ENCODE data around the gene PTPRM.

Gene PTPRM

DNA sequence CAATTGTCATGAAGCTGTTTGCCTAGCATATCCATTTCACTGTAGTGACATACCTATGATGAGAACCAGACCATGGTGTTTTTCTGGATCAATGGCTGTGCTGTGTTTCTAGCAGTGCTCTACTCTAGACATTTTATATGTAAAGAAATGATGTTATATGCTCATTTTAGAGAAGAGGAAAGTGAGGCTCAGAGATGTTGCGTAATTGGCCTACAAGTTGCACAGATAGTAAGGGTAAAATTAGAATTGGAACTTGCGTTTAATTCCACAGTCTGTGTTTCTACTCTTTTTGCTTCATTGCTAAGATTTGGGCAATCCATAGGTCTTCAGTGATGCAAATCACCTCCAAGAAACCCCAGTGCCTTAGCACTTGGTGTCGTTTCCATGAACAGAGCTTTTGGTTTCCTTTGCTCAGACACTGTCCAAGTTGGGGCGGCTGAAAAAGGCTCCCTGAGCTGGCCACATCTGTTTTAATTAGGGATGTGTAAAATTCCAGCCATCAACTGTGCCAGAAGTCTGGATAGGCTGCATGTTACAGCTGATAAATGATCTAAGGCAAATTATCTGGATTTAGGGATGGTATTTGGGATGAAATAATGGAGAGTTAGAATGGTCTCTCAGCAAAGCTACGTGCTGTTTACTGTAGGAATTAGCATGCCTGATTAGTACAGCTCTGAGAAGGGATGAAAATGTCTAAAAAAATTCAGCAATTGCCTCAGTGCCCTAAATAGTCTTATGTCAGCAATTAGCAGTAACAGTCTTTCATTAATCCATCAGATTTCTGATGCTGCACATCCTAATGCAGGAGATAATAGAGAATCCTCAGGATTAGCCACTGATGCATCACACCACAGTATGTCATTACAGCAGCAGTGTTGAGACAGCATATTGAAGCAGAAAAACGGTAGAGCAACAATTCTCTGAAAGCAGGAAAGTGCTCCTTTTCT is 65.3 kb downstream of the PTPRM start:
- Histone ChIP-seq H3K9ac (no peak overlapping the region), H4K20me1 (ENCODE audit: insufficient read depth) (no peaks in the 10 kb centered on the region), H3K4me2 (no peak overlapping the region), H3K4me1 (ENCODE audit: low read depth, poor library complexity, severe bottlenecking) (peaks cover 34% of the 10 kb centered on the region), H3K4me3 (IDR thresholded peaks at IDR 0.05; ENCODE audit: insufficient read depth, low read depth, low read length) (no peak overlapping the region), H3K36me3 (ENCODE audit: insufficient read depth) (no peaks in the 10 kb centered on the region), H2AFZ (ENCODE audit: low read depth) (no peak overlapping the region), H3K79me2 (ENCODE audit: insufficient read depth, low read depth) (no peaks in the 10 kb centered on the region), H3K27ac (no peak overlapping the region), H3K27me3 (ENCODE audit: insufficient read depth, low read depth) (no peaks in the 10 kb centered on the region)
- TF ChIP-seq, protein P1, sequence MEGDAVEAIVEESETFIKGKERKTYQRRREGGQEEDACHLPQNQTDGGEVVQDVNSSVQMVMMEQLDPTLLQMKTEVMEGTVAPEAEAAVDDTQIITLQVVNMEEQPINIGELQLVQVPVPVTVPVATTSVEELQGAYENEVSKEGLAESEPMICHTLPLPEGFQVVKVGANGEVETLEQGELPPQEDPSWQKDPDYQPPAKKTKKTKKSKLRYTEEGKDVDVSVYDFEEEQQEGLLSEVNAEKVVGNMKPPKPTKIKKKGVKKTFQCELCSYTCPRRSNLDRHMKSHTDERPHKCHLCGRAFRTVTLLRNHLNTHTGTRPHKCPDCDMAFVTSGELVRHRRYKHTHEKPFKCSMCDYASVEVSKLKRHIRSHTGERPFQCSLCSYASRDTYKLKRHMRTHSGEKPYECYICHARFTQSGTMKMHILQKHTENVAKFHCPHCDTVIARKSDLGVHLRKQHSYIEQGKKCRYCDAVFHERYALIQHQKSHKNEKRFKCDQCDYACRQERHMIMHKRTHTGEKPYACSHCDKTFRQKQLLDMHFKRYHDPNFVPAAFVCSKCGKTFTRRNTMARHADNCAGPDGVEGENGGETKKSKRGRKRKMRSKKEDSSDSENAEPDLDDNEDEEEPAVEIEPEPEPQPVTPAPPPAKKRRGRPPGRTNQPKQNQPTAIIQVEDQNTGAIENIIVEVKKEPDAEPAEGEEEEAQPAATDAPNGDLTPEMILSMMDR (conservative IDR thresholded peaks at IDR 0.05; ENCODE audit: low read depth, low read length): no peak

DNA sequence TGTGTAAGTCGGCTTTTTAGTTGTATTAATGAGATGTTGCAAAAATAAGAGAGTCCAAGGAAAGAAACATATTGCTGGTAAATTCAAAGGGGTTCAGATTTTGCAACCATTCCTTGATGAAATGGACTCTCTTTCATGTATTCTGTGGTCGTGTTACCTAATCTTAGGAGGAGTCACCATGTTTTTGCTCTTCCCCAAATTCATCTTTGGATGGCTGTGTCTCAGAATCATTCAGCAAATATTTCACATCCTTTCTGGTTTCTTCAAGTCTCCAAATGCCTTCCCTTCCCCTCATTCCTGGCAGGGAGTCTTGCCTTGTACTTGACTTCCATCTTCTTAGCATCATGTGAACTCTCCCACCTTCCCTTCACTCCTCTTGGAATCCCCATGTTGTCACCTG is 66.1 kb downstream of the PTPRM start:
- H2AFZ ChIP-seq (ENCODE audit: low read depth): no peak overlapping the region
- H4K20me1 ChIP-seq (ENCODE audit: insufficient read depth): no peaks in the 10 kb centered on the region
- peaks cover 33% of the 10 kb centered on the region for H3K4me1 ChIP-seq (ENCODE audit: low read depth, poor library complexity, severe bottlenecking)
- H3K36me3 ChIP-seq (ENCODE audit: insufficient read depth): no peaks in the 10 kb centered on the region
- no peaks in the 10 kb centered on the region for H3K79me2 ChIP-seq (ENCODE audit: insufficient read depth, low read depth)
- H3K4me3 ChIP-seq (IDR thresholded peaks at IDR 0.05; ENCODE audit: insufficient read depth, low read depth, low read length): no peak overlapping the region
- H3K4me2 ChIP-seq: no peak overlapping the region
- no peak overlapping the region for H3K27ac ChIP-seq
- TF ChIP-seq, protein P1 (conservative IDR thresholded peaks at IDR 0.05; ENCODE audit: low read depth, low read length): no peak
- no peak overlapping the region for H3K9ac ChIP-seq
- H3K27me3 ChIP-seq (ENCODE audit: insufficient read depth, low read depth): no peaks in the 10 kb centered on the region

DNA sequence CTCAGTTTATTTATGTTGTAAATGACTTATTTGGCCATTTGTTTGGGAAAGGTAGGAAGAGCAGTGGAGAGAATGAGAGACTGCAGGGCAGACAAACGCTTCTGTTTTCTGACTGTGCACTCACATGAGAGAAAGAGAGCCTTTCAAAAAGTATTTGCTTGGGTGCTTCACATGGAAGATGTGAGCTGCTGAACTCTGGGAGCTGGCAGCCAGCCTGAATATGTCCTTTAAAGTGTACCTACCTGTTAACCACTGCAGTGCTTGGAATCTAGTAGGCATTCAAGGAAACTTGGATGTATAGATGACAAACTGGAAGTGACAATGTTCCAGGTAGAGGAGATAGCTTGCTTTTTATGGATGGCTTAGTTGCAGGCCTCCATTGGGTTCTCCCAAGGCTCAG is 68.8 kb downstream of the PTPRM start:
- Histone ChIP-seq H3K9ac (no peak overlapping the region), H3K27me3 (ENCODE audit: insufficient read depth, low read depth) (no peaks in the 10 kb centered on the region), H4K20me1 (ENCODE audit: insufficient read depth) (no peaks in the 10 kb centered on the region), H3K36me3 (ENCODE audit: insufficient read depth) (no peaks in the 10 kb centered on the region), H2AFZ (ENCODE audit: low read depth) (no peak overlapping the region), H3K79me2 (ENCODE audit: insufficient read depth, low read depth) (no peaks in the 10 kb centered on the region), H3K4me1 (ENCODE audit: low read depth, poor library complexity, severe bottlenecking) (peaks cover 5% of the 10 kb centered on the region), H3K27ac (no peak overlapping the region), H3K4me2 (no peak overlapping the region), H3K4me3 (IDR thresholded peaks at IDR 0.05; ENCODE audit: insufficient read depth, low read depth, low read length) (no peak overlapping the region)
- TF ChIP-seq, protein P1 (conservative IDR thresholded peaks at IDR 0.05; ENCODE audit: low read depth, low read length): no peak

DNA sequence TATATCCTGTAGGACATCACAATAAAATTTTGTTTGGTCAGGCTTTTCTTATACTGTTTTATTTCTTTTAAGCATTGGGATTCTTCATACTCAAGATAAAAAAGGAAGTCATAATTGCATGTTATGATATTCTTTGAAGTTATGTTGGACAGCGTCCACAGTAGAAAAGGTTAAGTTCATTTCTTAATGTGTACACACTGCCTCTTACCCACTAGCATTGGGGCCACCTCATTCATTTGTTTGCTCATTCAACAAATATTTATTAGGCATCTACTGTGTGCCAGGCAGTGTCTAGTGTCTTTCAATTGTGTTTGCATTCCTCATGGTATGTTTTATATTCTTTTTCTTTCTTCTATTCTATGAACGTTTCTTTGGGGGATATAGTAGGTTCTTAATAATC is 70.2 kb downstream of the PTPRM start:
- Histone ChIP-seq H3K36me3 (ENCODE audit: insufficient read depth) (no peaks in the 10 kb centered on the region), H2AFZ (ENCODE audit: low read depth) (no peak overlapping the region), H3K79me2 (ENCODE audit: insufficient read depth, low read depth) (no peaks in the 10 kb centered on the region), H3K27me3 (ENCODE audit: insufficient read depth, low read depth) (no peaks in the 10 kb centered on the region), H3K4me3 (IDR thresholded peaks at IDR 0.05; ENCODE audit: insufficient read depth, low read depth, low read length) (no peak overlapping the region), H3K4me2 (no peak overlapping the region), H3K27ac (no peak overlapping the region), H3K4me1 (ENCODE audit: low read depth, poor library complexity, severe bottlenecking) (no peaks in the 10 kb centered on the region), H4K20me1 (ENCODE audit: insufficient read depth) (no peaks in the 10 kb centered on the region), H3K9ac (no peak overlapping the region)
- TF ChIP-seq, protein P1 (conservative IDR thresholded peaks at IDR 0.05; ENCODE audit: low read depth, low read length): no peak

All from KMS-11 (cell line).